GM21526 (cell line): ENCODE measurements around the gene CYTIP.
A peak's percentile ranks its signal among the peaks of the same experiment; 100 is the strongest.

Experiments
- ATAC-seq: cut with Tn5 transposase; IDR thresholded peaks from one replicate; pipeline ENCODE4 v1.9.1; 2021; ENCODE audit warnings: moderate library complexity; ENCODE audit not compliant: unreplicated experiment, low FRiP score

CYTIP gene

GRCh38 chr2:157465554-157465953 lies 21.7 kb upstream of the CYTIP start:
- ATAC-seq, result no peak

- no peak for ATAC-seq
Measured at GRCh38 chr2:157463002-157463401, 19.1 kb upstream of the CYTIP start.

- ATAC-seq, result no peak
Measured at GRCh38 chr2:157460897-157461296, 17.0 kb upstream of the CYTIP start.

GRCh38 chr2:157460384-157460837 lies 16.5 kb upstream of the CYTIP start:
- no peak for ATAC-seq

GRCh38 chr2:157459486-157459885 lies 15.6 kb upstream of the CYTIP start:
- no peak for ATAC-seq

GRCh38 chr2:157447741-157448140 lies 3.9 kb upstream of the CYTIP start:
- ATAC-seq, result no peak

GRCh38 chr2:157447031-157447430 lies 3.1 kb upstream of the CYTIP start:
- ATAC-seq, result no peak

- ATAC-seq, result peak; percentile 27
Measured at GRCh38 chr2:157444641-157445040, 752 bp upstream of the CYTIP start.

- ATAC-seq, result no peak
Measured at GRCh38 chr2:157443090-157443489, 799 bp downstream of the CYTIP start.

GRCh38 chr2:157442636-157443035 lies 1.3 kb downstream of the CYTIP start:
- ATAC-seq, result no peak

- ATAC-seq, result no peak
Measured at GRCh38 chr2:157442191-157442590, 1.7 kb downstream of the CYTIP start.

GRCh38 chr2:157441072-157441454 lies 2.8 kb downstream of the CYTIP start:
- ATAC-seq, result peak; percentile 51

- peak; percentile 0 for ATAC-seq
Measured at GRCh38 chr2:157440404-157441071, 3.4 kb downstream of the CYTIP start.

GRCh38 chr2:157439824-157440186 lies 4.1 kb downstream of the CYTIP start:
- ATAC-seq, result peak; percentile 40

GRCh38 chr2:157438863-157439823 lies 4.7 kb downstream of the CYTIP start:
- no peak for ATAC-seq

GRCh38 chr2:157433394-157433793 lies 10.5 kb downstream of the CYTIP start:
- ATAC-seq, result no peak

GRCh38 chr2:157432475-157433106 lies 11.3 kb downstream of the CYTIP start:
- ATAC-seq, result no peak

- ATAC-seq, result no peak
Measured at GRCh38 chr2:157431176-157431575, 12.7 kb downstream of the CYTIP start.

GRCh38 chr2:157428500-157429175 lies 15.3 kb downstream of the CYTIP start:
- no peak for ATAC-seq

- no peak for ATAC-seq
Measured at GRCh38 chr2:157427922-157428303, 16.0 kb downstream of the CYTIP start.
